GM18520 (cell line): Measurements from ENCODE around the gene FAM50B.
"Not testable (repeated sequence)": the region's sequence is repeated elsewhere in the genome, so short reads cannot be mapped to it uniquely, and the experiment has no call there.

Experiments
- ATAC-seq: cut with Tn5 transposase; IDR thresholded peaks from one replicate; pipeline ENCODE4 v1.9.1; 2021; ENCODE audit not compliant: unreplicated experiment

FAM50B gene

DNA sequence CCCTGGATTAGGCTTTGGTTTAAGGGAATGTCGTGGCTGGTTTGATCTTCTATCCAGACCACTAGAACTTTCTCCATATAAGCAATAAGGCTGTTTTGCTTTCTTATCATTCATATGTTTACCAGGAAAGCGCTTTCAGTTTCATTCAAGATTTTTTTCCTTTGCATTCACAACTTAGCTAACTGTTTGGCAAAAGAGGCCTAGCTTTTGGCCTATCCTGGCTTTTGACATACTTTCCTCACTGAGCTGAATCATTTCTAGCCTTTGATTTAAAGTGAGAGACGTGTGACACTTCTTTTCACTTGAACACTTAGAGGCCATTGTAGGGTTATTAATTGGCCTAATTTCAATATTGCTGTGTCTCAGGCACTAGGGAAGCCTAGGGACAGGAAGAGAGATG is 1.7 kb upstream of the FAM50B start:
- ATAC-seq, result no peak

GRCh38 chr6:3848380-3848779 is 793 bp upstream of the FAM50B start:
- ATAC-seq, result no peak

- ATAC-seq, result no peak
Observed at GRCh38 chr6:3849681-3850450, 693 bp downstream of the FAM50B start.

DNA sequence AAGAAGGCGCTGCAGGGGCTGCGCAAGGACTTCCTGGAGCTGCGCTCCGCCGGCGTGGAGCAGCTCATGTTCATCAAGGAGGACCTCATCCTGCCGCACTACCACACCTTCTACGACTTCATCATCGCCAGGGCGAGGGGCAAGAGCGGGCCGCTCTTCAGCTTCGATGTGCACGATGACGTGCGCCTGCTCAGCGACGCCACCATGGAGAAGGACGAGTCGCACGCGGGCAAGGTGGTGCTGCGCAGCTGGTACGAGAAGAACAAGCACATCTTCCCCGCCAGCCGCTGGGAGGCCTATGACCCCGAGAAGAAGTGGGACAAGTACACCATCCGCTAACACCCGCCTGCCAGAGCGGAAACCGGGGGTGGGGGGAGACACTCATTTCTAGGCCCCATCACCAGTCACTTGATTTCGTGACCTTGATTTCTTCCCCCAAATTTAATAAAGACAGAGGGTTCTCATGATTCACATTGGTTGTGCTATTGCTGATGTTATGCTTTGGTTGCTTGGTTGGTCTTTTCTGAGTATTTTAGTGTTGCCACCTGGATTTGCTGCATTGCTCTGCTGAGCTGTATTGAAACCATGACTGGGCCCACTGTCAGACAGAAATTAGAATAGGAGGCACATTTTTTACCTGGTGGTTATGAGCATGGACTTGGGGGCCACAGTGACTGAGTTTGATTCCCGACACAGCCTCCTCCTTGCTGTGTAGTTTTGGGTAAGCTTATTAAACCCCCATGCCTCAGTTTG is 1.5 kb downstream of the FAM50B start:
- no peak for ATAC-seq

DNA sequence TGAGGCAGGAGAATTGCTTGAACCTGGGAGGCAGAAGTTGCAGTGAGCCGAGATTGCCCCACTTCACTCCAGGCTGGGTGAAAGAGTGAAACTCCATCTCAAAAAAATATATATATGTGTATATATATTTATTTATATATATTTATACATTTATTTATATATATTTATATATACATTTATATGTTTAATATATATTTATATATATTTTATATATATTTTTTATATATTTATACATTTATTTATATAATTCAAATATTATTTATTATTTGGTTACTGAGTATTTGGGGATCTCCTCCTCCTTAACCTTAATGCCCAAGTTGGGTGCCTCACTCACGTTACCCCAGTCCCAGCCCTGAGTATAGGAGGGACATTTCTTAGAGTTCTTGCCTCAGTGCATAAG is 2.7 kb downstream of the FAM50B start:
- no peak for ATAC-seq

- no peak for ATAC-seq
Observed at GRCh38 chr6:3852391-3852790, 3.2 kb downstream of the FAM50B start.

GRCh38 chr6:3855866-3856265 is 6.7 kb downstream of the FAM50B start:
- no peak for ATAC-seq

DNA sequence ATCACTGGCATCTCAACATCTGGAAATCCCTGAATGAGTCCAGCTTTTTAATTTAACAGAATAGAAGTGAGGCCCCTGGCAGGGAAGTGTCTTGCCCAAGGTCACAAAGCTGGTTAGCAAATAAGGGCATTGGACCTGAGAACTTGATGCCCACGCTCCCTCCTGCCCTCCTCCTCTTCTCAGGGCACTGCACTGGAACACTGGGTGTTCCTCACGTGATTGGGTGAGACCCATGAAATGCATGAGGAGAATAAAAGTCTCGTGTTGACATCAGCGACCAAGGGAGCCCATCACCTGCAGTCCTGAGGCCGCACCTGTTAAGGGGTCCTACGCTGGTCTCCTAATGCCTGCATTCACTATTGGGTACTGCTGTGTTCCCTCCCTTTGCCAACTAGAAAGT is 7.4 kb downstream of the FAM50B start:
- ATAC-seq, result no peak

DNA sequence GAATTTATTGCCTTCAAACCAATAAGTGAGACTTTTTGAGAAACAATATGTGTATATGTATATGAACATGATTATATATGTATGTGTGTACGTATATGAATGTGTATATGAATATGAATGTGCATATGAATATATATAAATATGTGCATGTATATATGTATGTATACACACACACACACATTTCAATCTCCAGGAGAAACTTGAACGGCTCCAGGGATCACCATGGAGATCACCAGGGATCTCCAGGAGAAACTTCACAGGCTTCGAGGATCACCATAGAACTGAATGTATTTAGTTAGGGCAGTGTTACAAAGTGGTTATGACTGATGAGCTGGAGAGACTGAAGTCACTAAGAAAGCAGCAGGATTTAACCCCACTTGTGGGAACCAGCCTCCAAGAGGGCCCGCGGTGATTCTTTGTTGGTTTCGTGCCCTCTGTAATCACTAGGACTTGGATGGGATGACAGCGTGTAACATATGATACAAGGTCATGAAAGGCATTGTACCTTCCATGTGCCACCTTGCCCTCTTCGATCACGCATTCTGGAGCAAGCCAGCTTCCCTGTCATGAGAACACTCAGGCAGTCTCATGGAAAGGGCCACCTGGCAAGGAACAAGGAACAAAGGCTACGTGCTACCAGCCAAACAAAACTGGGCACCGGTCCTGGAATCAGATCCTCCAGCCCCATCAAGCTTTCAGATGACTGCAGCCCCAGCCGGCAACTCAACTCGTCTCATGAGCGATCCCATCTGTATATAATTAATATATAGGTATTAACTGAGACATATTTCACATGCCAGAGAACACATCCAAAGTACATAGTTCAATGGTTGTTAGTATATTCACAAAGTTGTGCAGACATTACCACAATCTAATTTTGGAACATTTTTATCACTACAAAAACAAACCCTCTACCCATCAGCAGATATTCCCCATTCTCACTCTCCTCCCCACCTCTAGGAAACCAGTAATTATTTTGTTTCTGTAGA is 8.6 kb downstream of the FAM50B start:
- ATAC-seq, result no peak

DNA sequence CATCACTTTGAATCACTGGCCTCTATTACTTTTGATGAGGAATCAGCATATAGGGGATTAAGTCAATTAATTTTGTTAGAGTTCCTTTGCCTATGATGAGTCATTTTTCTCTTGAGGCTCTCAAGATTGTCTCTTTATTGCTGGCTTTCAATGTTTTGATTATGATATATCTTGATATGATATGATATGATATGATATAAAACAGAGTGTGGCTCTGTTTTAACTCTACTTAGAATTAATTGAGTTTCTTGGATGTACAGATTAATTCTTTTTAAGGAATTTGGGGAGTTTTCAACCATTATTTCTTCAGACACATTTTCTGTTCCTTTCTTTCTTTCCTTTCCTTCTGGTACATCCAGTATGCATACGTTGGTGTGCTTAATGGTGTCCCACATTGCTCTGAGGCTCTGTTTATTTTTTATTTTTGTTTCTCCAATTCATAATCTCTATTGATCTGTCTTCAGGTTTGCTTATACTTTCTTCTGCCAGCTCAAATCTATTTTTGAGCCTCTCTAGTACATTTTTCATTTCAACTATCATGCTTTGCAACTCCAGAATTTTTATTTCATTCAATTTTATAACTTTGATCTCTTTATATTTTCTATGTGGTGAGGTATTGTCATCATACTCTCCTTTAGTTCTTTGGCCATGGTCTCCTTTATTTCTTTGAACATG is 10.8 kb downstream of the FAM50B start:
- ATAC-seq, result no peak

GRCh38 chr6:3861424-3861823 is 12.3 kb downstream of the FAM50B start:
- ATAC-seq, result no peak

DNA sequence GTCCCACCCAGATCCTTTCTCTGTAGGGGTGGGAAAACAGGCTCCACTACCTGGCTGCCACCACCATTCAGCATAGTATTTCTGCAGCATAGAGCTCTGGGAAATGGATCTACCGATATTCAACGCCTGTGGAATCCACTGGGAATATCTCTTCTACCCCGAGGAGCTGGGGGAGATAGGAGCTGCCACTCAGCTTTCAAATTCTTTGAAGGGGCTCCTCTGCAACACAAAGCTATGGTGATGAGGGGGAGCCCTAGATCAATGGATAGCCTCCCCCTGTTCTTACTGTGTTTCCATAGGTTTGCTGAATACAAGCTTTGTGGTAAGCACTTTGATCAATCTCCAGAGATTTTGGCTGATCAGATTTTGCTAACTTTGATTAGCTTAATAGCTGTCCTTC is 12.9 kb downstream of the FAM50B start:
- no peak for ATAC-seq

DNA sequence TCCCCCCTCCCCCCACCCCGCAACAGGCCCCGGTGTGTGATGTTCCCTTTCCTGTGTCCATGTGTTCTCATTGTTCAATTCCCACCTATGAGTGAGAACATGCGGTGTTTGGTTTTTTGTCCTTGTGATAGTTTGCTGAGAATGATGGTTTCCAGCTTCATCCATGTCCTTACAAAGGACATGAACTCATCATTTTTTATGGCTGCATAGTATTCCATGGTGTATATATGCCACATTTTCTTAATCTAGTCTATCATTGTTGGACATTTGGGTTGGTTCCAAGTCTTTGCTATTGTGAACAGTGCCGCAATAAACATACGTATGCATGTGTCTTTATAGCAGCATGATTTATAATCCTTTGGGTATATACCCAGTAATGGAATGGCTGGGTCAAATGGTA is 14.1 kb downstream of the FAM50B start:
- ATAC-seq, result not testable (repeated sequence)

- no peak for ATAC-seq
Observed at GRCh38 chr6:3865463-3865862, 16.3 kb downstream of the FAM50B start.

GRCh38 chr6:3867641-3868502 is 18.7 kb downstream of the FAM50B start:
- no peak for ATAC-seq

- ATAC-seq, result no peak
Observed at GRCh38 chr6:3868544-3868943, 19.4 kb downstream of the FAM50B start.

DNA sequence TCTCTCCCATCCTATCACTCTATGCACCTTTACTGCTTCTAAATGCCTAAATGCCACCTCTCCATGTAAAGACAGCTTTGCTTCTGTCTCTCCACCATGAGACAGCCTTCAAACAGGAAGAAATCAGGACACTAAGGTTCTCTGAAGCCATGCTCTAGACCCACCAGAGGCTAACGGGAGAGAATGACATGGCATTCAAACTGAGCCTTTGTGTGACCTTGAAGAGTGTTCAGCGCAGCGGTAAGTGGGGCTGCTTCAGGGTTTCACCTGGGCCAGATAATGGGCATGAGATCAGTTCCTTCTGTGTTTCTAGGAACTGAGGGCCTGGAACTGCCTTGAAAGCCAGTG is 20.1 kb downstream of the FAM50B start:
- no peak for ATAC-seq

GRCh38 chr6:3869632-3870527 is 20.7 kb downstream of the FAM50B start:
- no peak for ATAC-seq

DNA sequence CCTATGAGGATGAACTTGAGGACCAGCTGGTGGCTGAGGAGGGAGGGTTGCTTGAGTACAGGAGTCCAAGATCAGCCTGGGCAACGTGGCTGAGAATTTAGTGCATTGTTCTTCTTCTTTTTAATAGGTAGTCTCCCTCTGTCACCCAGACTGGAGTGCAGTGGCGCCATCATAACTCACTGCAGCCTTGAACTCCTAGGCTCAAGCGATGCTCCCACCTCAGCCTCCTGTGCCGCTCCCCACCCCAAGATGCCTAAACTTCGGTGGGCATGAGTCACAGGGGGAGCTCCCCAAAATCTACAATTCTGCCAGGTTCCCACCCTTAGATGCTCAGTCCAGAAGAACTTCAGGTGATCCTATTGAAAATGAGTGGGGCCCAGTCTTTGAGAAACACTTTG is 21.4 kb downstream of the FAM50B start:
- ATAC-seq, result no peak
